GM18873 (cell line): Measurements from ENCODE around the gene OR7G3.
A peak's percentile ranks its signal among the peaks of the same experiment; 100 is the strongest.

Source experiments
- ATAC-seq: cut with Tn5 transposase; IDR thresholded peaks from one replicate; pipeline ENCODE4 v1.9.1; 2021; ENCODE audit warnings: mild to moderate bottlenecking, moderate library complexity, moderate number of reproducible peaks; ENCODE audit not compliant: unreplicated experiment, low FRiP score

The OR7G3 gene

GRCh38 chr19:9126900-9127405, at the start of gene OR7G3:
OR7G3 (minus strand) TSS chr19:9126950; CDS start chr19:9126950, 0 bp downstream.
- no peak for ATAC-seq

GRCh38 chr19:9175326-9175725, 48.6 kb upstream of the OR7G3 start:
- ATAC-seq, result no peak

GRCh38 chr19:9171393-9171991, 44.7 kb upstream of the OR7G3 start:
- ATAC-seq, result no peak

GRCh38 chr19:9166846-9167245, 40.1 kb upstream of the OR7G3 start:
- no peak for ATAC-seq

GRCh38 chr19:9165261-9165660, 38.5 kb upstream of the OR7G3 start:
- no peak for ATAC-seq

GRCh38 chr19:9161427-9161826, 34.7 kb upstream of the OR7G3 start:
- ATAC-seq, result no peak

GRCh38 chr19:9159891-9160290, 33.1 kb upstream of the OR7G3 start:
- ATAC-seq, result no peak

GRCh38 chr19:9156304-9156703, 29.6 kb upstream of the OR7G3 start:
- ATAC-seq, result no peak

GRCh38 chr19:9155591-9155990, 28.8 kb upstream of the OR7G3 start:
- no peak for ATAC-seq

GRCh38 chr19:9151367-9151766, 24.6 kb upstream of the OR7G3 start:
- ATAC-seq, result no peak

GRCh38 chr19:9150650-9151049, 23.9 kb upstream of the OR7G3 start:
- no peak for ATAC-seq

GRCh38 chr19:9149997-9150396, 23.2 kb upstream of the OR7G3 start:
- ATAC-seq, result no peak

- ATAC-seq, result no peak
Observed at GRCh38 chr19:9148697-9149096, 21.9 kb upstream of the OR7G3 start.

- ATAC-seq, result no peak
Observed at GRCh38 chr19:9146882-9147281, 20.1 kb upstream of the OR7G3 start.

GRCh38 chr19:9144920-9145319, 18.2 kb upstream of the OR7G3 start:
- no peak for ATAC-seq

- ATAC-seq, result peak; percentile 92
Observed at GRCh38 chr19:9140159-9140874, 13.6 kb upstream of the OR7G3 start, which contains the start of gene ZNF317. ZNF317 (plus strand) TSS chr19:9140397; CDS start chr19:9156017, 15,620 bp downstream.

- ATAC-seq, result no peak
Observed at GRCh38 chr19:9139609-9140158, 12.9 kb upstream of the OR7G3 start.

GRCh38 chr19:9132422-9132821, 5.7 kb upstream of the OR7G3 start:
- no peak for ATAC-seq

- no peak for ATAC-seq
Observed at GRCh38 chr19:9130965-9131364, 4.2 kb upstream of the OR7G3 start.

GRCh38 chr19:9128171-9128570, 1.4 kb upstream of the OR7G3 start:
- ATAC-seq, result no peak

GRCh38 chr19:9116547-9116946, 10.2 kb downstream of the OR7G3 start:
- no peak for ATAC-seq
